HG03103 (cell line): ENCODE results near the gene ANTXR1.

ENCODE experiments used
- ATAC-seq: cut with Tn5 transposase; IDR thresholded peaks from one replicate; pipeline ENCODE4 v1.9.1; 2021; ENCODE audit warnings: low read depth; ENCODE audit not compliant: unreplicated experiment

ANTXR1 gene

GRCh38 chr2:69201259-69201658 is 188.3 kb downstream of the ANTXR1 start:
- no peak for ATAC-seq

GRCh38 chr2:69202327-69202726 is 189.3 kb downstream of the ANTXR1 start:
- no peak for ATAC-seq

- no peak for ATAC-seq
These were observed 190.4 kb downstream of the ANTXR1 start for GRCh38 chr2:69203166-69203985.

GRCh38 chr2:69204654-69205053 is 191.7 kb downstream of the ANTXR1 start:
- no peak for ATAC-seq

DNA sequence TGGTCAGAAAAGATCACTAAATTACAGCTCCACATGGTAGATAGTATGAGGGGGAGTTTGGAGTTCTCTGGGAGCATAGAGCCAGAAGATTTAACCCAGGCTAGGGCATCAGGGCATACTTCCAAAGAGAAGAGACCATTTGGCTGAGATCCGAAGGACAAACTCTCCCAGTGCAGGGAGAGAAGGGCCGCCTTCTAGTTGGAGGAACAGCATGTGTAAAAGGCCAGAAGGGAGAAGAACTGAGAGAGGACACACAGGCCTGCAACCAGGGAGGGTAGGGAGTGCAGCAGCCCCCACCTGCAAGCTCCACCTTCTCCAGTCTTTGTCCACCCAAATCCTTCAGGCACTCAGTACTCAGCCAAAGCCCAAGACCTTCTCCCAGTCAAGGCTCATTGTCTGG is 192.1 kb downstream of the ANTXR1 start:
- no peak for ATAC-seq

GRCh38 chr2:69205491-69205890 is 192.5 kb downstream of the ANTXR1 start:
- ATAC-seq: no peak

DNA sequence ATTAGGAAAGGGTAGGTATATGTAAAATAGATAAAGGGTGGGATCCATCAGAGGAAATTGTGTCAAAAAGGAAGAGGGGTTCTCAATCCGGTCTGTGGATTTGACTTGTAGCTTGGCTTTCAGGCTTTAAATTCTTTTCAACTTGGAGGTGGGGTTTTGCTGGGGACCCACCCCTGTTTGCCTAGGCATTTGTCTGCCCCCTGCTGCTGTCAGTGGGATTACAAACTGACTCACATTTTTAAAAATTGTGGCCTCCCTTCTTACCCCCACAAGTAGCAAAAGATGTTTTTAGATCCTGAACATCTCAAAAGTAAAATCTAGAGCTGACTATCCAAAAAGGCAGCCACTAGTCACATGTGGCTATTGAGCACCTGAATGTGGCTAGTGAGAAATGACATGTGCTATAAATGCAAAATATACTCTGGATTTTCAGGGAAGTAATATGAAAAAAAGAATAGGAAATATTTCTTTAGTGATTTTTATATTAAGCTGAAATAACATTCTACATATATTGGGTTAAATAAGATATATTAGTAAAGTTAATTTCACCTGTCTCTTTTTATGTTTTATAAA is 195.1 kb downstream of the ANTXR1 start:
- no peak for ATAC-seq

- no peak for ATAC-seq
These were observed 196.5 kb downstream of the ANTXR1 start for GRCh38 chr2:69209482-69209881.

GRCh38 chr2:69210385-69210784 is 197.4 kb downstream of the ANTXR1 start:
- ATAC-seq: no peak

- no peak for ATAC-seq
These were observed 198.1 kb downstream of the ANTXR1 start for GRCh38 chr2:69211048-69211447.

GRCh38 chr2:69211686-69212085 is 198.7 kb downstream of the ANTXR1 start:
- no peak for ATAC-seq

DNA sequence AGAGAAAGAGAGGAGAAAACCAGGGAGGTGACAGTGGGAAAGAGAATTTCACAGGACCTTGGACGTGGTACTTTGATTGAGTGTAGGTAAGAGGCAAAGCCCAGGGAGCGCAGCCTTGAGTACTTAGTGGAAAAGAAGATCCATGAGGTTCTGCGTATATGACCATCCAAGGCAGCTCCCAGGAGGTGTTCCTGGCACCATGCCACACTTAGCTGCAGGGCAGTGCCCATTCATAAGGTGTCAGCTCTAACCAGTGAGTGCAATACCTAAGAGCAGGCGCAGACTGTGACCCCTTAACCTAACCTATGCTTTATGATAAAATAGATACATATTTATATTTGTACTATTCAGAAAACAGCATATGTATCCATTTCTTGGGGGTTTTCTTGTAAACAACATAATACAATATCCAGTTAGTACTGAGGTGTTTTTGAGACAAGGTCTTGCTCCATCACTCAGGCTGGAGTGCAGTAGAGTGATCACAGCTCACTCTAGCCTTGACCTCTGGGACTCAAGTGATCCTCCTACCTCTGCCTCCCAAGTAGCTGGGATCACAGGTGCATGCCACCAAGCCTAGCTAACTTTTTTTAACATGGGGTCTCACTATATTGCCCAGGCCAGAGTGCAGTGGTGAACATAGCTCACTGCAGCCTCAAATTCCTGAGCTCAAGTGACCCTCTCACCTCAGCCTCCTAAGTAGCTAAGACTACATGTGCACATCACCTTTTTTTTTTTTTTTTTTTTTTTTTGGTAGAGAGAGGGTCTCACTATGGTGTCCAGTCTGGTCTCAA is 199.5 kb downstream of the ANTXR1 start:
- ATAC-seq: no peak

DNA sequence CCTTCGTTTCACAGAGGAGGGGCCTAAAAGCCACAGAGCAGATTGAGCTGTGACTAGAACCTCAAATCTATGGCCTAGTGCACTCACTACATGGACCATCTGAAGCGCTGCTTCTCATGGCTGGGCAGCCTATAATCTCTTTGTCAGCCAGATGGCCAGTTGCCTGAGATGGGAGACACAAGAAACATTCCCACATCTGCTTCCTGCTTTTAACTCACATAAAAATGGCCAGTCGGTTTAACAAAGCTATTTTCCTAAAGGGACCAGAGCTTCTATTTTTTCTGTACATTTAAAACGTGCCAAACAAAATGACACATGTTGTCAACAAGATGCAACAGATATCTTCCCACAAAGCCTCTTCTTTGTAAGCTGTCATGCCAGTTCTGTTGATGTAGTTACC is 200.2 kb downstream of the ANTXR1 start:
- ATAC-seq: no peak

- ATAC-seq: no peak
These were observed 200.8 kb downstream of the ANTXR1 start for GRCh38 chr2:69213782-69214181.

DNA sequence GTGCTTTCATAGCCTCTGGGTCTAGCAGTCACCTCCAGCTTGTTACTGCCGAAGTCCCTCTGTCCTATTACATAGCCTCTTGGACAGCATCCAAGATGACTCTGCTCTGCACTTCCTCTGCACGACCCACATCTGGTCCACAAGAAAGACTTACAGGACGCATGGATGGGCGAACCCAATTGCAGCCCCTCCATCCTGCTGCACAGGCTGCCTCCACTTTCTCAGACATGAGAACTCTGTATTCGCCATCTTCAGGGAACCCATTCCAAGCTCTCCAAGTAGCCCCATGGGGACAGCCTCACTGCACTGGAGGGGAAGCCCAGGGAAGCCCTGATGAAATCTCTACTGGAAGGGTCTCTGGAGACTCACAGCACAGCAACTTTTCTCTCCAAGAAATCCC is 201.9 kb downstream of the ANTXR1 start:
- ATAC-seq: no peak

- ATAC-seq: no peak
These were observed 203.8 kb downstream of the ANTXR1 start for GRCh38 chr2:69216535-69217332.

- ATAC-seq: no peak
These were observed 204.5 kb downstream of the ANTXR1 start for GRCh38 chr2:69217333-69218080.

DNA sequence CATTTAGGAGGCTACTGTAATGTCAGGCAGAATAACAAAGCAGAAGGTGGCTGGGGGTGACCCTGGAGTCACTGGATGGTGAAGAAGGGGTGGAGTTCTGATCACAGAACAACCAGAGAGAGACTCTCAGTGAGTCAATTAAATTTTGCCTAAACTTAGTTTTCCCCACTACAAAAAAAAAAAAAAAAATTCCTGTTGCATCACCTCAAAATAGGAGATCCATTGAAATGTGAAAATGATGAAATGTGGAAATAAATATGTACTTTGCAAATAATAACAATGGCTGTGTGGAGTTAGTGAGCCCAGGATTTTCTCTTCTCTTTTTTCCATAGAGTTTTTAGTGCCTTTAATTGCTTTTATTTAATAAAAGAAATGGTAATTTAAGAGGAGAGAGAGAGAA is 208.5 kb downstream of the ANTXR1 start:
- ATAC-seq: no peak

- ATAC-seq: no peak
These were observed 209.2 kb downstream of the ANTXR1 start for GRCh38 chr2:69221960-69222751.
